Measurements from ENCODE around the gene MT1B.

MT1B gene

DNA sequence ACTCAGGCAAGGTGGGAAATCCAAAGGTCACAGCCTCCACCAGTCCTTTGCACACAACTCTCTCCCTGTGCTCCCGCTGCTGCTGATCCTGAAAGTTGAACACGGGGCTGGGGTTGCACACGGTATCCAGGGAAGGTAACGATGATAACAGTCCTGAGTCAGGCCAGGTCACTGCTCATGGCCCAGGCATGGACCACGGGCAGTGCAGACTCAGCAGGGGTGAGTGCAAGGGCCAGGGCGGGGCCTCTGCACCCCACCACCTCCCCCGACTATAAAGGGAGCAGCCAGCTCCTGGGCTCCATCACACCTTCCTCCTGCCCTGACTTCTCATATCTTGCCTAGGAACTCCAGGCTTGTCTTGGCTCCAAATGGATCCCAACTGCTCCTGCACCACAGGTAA lies at the start of gene MT1B:
TSS of gene MT1B (plus strand) at position 301 of the 400 bp plus-strand sequence. CDS start at position 369, 68 bp downstream.
- DNase-seq = no peak

DNA sequence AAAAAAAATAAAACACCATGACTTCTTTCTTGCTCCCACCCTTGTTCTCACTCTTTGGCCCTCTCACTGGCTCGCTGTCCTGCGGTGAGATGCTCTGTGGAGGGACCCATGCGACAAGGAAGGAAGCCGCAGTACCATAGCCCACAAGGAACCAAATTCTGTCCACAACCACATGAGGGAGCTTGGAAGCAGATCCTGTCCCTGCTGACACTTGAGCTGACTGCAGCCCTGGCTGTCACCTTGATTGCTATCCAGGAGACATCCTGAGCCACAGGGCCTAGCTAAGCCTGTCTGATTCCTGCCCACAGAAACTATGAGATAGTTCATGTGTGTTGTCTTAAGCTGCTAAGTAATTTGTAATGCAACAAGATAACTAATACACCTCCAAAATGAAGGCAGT lies 48.1 kb upstream of the MT1B start:
- DNase-seq = peak; percentile 40

DNA sequence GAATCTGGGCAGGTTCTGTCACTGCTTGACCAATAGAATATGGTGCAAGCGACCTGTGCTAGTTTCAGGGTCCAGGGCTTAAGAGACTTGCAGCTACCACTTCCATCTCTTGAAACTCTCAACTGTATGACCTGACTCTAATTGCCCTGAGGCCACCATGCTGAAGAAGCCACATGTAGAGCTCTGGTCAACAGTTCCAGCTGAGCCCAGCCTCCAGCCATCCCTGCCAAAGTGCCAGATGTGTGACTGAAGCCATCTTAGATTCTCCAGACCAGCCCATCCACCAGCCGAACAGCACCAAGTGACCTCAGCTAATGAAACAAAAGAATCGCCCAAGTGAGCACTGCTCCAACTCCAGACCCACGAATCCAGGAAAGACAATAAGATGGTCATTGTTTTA lies 46.7 kb upstream of the MT1B start:
- no peak for DNase-seq

DNA sequence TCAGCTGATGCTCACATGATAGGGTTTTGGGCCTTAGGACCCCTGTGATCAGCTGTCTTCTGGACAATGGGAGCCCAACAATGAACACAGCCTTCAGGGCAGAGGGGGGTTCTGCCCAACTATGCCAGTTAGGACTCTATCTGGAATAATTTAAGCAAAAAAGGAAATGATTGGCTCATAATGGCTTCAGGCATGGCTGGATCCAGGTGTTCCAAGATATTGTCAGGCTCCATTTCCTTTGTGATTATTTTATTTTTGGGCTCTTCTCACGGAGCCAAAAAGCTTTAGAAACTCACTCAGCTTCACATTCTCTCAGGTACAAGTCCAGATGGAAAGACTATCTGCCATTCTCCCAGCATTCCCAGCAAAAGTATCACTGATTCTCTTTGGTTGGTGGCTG lies 46.2 kb upstream of the MT1B start:
- no peak for DNase-seq

DNA sequence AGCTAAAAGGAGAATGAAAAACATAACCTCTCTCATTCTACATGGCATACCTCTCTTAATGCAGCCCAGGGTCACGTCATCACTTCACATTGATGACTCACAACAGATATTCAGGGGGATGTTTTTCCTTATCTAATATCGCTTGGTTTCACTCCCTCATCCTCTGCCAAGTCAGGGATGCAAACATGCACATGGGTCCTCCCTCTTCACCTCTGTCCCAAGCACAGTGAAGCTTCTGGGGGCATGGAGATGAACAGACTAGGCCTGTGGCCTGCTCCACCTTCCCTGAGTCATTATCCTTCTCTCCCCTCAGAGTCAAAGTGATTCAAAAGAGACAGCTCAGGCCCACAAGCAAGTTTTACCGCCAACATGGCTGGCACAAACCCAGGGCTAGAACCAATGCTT lies 45.6 kb upstream of the MT1B start:
- no peak for DNase-seq

DNA sequence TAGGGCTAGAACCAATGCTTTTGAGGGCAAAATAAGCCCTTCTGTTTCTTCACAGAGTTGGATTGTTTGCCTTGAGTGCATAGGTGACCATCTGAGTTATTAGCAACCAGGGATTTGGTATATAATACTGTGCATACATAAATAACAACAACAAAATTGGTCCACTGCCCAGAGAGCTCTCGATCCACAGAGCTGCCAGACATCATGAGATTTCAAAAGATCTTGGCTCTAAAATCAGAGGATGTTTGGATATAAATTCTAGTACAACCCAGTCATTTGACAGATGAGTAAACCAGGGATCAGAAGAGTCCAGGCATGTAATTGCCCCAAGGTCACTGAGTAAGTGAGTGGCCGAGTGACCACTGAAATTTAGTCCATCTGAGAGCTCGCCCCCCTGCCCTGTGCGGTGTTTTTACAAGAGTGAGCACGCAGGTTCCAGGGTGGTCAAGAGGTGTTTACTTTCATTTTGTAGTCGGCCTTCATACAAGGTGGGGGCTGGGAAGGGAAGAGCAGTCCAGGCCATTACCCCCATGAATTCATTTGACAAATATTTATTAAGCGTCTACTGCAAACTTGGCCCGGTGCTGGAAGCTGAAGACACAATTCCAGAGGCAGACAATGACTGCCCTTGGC lies 45.1 kb upstream of the MT1B start:
- DNase-seq = no peak

DNA sequence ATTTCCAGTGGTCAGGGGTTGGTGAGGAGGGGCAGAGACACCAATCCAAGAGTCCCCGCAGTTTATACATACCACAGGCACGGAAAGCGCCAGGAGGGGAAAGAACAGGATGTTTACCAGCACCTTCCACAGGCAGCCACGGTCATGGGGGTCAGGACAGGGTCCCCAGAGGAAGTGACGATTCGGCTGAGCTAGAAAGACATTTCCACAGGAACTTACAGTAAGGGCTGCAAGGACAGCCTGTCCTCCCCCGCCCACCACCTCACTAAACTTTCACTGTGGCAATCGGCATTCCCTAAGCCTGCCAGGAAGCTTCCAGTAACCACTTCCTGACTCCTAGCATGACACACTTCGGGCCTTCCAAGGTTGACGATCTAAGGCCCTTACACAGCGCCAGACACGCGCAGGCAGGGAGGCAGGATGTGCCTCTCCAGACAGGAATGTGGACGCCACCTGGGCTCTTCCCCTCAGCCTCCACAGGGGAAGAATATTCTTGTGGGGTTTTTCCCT lies 44.5 kb upstream of the MT1B start:
- DNase-seq = no peak

DNA sequence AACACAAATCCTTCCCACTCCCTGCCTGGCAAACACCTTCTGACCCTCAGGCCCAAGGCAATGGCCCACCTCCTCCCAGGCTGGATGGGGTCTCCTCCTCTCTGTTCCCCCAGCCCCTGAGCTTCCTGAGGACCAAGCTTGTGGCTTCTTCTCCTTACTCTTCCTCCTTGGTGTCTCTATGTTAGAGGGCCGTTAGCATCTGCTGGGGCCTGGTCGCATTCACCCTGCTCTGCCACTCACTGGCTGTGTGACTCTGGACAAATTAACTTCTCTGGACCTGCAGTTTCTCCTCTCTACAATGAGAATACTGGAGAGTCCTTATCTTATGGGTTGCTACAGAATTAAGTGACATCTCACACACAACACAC lies 44.0 kb upstream of the MT1B start:
- no peak for DNase-seq

DNA sequence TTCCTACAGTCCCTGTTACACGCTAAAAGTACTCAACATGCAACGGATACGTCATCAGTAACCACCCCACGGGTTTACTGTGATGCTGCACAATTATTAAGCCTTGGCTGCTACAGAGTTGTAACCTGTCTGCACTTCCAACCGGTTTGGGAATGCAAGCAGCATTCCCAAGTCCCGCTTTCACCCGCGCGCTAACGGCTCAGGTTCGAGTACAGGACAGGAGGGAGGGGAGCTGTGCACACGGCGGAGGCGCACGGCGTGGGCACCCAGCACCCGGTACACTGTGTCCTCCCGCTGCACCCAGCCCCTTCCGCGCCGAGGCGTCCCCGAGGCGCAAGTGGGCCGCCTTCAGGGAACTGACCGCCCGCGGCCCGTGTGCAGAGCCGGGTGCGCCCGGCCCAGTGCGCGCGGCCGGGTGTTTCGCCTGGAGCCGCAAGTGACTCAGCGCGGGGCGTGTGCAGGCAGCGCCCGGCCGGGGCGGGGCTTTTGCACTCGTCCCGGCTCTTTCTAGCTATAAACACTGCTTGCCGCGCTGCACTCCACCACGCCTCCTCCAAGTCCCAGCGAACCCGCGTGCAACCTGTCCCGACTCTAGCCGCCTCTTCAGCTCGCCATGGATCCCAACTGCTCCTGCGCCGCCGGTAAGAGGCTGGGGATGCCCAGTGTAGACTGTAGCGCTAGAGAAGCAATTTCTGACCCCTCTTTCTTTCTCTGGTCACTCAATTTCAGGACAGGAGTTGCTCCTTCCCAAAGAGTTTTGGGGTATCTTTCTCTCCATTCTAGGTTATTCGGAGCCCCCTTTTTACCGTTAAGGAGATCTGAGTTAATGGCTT lies 43.4 kb upstream of the MT1B start, which contains the start of gene MT2A:
TSS of gene MT2A (plus strand) at position 542 of the 833 bp plus-strand sequence. CDS start at position 614, 72 bp downstream.
- peak; percentile 89 for DNase-seq

DNA sequence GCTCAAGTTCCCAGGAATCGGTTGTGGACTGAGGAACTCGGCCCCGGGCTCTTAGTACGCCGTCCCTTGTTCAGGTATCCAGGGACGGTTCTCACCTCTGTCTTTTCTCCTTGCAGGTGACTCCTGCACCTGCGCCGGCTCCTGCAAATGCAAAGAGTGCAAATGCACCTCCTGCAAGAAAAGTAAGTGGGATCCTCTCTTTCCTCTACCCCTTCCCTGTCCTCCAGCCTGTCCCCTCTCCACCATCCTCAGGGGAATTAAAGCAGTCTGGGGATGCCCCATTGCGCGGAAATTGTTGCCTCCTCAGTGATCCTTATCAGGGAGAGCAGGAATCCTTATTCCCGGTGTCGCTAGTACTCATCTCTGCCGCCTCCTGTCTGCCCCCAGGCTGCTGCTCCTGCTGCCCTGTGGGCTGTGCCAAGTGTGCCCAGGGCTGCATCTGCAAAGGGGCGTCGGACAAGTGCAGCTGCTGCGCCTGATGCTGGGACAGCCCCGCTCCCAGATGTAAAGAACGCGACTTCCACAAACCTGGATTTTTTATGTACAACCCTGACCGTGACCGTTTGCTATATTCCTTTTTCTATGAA lies 42.7 kb upstream of the MT1B start:
- no peak for DNase-seq

DNA sequence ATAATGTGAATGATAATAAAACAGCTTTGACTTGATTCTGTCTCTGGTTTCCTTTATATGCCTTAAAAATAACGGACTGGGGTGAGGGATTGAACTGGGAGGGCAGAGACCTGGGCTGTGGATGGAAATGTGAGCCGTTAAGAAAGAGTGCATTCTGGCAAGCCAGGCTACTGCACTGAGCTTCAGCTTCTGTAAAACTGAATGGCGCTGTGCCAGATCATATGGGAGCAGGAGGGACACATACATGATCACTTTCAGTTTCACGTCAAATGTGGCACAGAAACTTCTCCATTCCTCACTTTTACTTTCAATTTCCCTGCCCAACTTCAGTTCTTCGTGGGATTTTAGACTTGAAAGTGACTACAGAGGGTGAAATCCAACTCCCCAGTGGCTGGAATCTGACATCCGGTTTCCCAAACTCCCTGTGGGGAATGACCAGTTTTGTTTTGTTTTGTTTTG lies 42.2 kb upstream of the MT1B start:
- DNase-seq = peak; percentile 48

DNA sequence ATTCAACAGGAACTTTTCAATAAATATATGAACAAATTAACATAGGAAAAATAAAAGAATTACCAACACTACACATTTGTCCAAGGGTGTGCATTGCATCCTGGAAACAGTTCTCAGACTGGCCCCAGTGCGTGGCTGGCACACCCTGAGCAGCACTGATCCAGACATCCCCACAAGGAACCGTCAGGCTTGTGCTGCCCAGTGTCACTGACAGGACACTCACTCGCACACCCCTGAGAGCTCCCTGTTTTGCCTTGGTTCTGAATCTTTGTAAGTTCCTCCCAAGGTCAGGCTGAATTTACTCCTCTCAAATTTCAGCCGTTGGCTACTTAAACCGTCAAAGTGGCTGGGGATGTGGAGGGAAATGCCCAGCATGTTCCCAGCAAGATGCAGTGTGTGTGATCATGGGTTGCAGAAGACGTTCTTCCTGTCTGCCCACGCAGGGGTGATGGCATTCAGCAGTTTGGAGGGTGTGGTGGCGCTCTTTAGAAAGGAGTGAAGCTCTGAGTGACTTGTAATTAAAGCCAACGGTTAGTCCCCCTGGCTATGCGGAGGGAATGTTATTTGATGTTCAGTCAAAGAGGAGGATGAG lies 41.6 kb upstream of the MT1B start:
- no peak for DNase-seq

DNA sequence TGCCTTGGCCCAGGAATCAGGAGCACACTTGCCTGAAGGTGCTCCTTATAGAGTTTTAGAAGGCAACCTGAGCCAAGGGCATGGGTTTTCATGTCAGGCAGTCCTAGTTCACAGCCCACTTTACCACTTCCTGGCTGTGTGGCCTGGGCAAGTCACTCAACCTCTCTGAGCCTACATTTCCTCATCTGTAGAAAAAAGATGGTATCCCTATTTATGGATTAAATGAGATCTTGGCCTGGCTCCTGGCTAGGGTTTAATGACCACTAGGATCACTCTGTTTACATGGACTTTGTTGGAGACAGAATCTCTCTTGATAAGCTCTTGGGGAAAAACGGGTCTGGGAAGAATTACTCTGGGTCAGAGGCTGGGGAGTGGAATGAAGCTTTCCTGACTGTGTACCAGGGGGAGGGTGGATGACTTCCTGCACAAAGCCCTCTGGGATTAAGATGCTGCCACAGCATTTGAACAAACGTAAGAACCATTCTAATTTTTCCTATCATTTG lies 41.0 kb upstream of the MT1B start:
- DNase-seq = no peak

DNA sequence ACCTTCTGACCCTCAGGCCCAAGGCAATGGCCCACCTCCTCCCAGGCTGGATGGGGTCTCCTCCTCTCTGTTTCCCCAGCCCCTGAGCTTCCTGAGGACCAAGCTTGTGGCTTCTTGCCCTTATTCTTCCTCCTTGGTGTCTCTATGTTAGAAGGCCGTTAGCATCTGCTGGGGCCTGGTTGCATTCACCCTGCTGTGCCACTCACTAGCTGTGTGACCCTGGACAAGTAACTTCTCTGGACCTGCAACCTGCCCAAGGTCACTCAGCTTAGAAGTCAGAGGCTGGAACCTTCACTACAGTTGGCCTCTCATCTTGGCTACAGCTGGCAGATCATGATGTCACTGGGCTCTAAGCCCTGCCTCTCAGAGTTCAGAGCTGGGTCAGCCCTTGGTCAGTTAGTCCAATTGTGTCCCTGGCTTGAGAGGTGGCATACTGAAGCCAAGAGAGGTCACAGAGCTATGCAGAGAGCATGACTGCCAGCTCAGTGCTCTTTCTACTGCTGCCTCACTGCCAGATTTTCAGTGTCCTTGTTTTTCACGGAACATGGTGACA lies 40.3 kb upstream of the MT1B start:
- DNase-seq = no peak

DNA sequence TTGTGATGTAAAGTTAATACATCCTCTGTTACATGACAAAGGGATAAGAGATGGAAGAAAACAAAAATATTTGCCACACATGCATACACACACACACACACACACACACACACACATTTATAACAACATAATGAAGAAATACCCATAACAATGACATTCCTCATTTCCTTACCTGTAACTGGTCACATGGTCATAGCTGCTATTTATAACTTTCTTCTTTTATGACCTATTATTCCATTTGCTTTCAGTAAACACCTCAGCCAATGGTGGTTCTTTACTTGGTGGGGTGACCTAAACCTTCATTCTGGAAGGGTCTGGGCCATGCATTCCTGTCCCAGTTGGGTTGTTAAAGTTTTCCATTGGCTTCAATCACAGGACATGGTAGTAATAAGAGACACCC lies 38.0 kb upstream of the MT1B start:
- no peak for DNase-seq

DNA sequence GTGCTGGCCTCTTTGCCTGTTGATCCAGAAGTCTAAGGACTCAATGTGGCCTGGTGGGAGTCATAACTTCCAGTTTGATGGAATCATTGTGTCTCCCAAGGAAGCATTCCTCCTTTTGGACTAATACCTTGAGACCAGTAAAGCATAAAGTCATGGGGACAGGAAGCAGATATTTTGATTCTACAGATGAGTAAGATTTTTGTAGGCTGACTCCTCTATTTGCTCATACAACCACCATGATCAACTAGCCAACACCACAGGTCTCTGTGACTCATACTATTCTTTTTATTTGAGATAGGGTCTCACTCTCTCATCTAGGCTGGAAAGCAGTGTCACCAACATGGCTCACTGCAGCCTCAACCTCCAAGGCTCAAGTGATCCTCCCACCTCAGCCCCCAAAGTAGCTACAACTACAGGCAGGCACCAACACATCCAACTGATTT lies 37.1 kb upstream of the MT1B start:
- DNase-seq = no peak

DNA sequence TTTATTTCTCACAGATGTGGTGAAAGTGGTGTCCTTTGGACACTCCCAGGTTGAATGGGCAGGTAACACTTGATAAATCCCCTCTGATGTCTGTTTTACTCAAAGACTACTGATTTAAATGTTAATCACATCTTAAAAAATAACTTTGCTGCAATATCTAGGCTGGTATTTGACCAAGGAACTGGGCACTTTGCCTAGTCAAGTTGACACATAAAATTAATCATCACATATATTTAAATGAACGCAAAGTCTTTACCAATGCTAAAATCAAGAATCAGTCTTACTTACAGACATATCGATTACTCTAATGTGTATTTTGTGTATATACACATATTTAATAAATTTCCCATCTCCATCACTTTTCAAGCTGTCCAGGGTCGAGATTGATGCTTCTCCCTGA lies 36.3 kb upstream of the MT1B start:
- DNase-seq = no peak

DNA sequence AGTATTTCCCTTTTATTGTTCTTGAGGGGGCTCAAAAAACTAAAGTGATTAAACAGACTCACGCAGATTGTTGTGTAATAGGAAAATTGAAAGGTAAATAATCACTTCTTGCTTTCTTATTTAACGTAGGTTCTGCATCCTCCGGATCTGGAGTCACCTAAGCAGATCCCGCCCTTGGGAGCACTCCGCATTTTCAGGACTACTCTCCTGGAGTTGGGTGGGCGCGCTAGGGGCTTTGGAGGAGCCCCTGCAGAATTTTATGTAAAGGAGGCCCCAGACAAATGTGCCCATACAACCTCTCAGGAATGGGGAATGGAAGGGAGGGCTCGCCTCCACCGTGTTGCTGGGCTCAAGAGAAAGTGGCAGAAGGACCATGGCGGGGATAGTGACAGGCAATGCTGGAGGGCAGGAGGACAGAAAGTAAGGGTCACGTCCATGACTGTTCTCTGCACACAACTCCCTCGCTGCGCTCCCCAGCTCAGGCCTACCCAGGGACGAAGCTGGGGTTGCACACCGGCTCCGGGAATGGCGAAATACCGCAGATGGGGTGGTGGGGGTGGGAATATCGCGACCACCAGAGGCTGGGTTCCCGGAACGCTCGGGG lies 35.0 kb upstream of the MT1B start:
- DNase-seq = no peak

DNA sequence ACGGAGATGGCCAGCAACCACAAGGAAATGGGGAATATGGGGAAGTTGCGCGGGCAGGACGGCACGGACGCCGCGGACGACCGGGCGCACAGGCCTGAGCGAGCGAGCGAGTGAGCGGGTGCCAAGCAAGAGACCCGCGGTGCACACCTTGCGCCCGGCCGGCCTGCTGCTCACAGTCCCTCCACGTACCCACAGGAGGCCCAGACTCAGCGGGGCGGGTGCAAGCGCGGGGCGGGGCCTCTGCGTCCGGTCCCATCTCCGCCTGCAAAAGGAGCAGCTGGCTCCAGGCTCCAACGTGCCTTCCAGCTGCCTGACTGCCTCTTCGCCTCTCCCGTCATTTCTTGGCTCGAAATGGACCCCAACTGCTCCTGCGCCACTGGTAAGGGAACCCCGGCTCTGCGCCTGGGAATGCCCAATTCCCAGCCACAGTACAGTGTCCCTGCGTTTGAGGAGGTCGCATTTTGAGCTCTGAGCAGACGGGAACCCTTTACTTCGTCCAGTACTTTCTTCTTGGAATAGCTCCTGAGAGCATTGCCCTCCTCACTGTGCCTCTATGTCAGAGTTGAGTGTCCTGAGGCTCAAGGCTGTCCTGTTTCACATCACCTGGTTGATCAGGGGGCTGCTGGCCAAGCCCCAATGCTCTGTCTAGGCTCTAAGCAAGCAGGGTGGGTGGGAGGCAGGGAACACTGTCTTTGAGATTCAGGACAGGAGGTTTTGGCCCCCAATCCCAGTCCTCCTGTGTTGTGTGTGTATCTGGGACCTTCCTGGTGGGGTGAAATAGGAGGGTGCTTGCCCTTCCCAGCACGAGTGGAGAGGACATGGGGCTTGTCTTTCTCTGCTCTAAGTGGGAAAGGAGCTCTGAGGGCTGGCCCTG lies 34.2 kb upstream of the MT1B start:
- no peak for DNase-seq

DNA sequence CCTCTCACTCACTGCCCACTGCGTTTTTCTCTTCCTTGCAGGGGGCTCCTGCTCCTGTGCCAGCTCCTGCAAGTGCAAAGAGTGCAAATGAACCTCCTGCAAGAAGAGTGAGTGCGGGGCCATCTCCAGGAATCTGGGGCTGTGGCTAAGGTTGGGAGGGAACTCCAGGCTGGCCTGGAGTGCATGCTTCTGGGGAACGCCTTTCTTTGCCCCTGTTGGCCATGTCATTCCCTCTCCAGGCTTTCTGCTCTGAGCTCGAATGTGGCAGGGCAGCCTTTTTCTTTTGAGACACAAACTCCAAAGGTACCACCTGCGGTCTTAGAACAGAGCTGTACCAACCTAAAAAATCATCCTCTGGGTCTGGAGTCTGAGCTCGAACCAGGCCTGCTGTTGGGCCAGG lies 33.5 kb upstream of the MT1B start:
- DNase-seq = no peak

DNA sequence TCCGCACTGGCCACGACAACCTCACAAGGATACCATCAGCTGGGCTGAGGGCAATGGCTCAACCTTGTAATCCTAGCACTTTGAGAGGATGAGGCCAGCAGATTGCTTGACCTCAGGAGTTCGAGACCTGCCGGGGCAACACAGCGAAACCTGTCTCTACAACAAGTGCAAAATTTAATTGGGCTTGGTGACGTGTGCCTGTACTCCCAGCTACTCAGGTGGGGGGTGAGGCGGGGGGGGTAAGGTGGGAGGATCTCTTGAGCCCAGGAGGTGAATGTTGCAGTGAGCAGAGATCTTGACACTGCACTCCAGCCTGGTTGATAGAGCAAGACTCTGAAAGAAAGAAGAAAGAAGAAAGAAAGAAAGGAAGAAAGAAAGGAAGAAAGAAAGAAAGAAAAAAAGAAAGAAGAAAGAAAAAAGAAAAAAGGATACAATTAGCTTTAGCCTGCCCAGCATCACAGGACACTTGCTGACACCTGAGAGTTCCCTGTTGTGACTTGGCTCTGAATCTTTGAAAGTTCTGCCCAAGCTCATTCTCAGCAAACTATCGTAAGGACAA lies 31.3 kb upstream of the MT1B start:
- no peak for DNase-seq
